ENCODE data around the gene PTPRD.

Gene PTPRD

GRCh38 chr9:9743822-9744221, 869.0 kb downstream of the PTPRD start:
- H3K27me3 ChIP-seq (ENCODE audit: low read length): no peaks in the 10 kb centered on the region
- no peaks in the 10 kb centered on the region for H4K20me1 ChIP-seq (ENCODE audit: low read depth, low read length)
- H3K4me2 ChIP-seq (ENCODE audit: low read depth, low read length, poor library complexity, severe bottlenecking): no peak overlapping the region
- no peaks in the 10 kb centered on the region for H3K9me2 ChIP-seq (replicated peaks; ENCODE audit: insufficient read depth, low read length)
- no peaks in the 10 kb centered on the region for H3K9me3 ChIP-seq (ENCODE audit: insufficient read depth, low read length)
- no peaks in the 10 kb centered on the region for H3F3A ChIP-seq (ENCODE audit: insufficient read depth)
- H2AFZ ChIP-seq (ENCODE audit: low read depth, low read length, severe bottlenecking): no peak overlapping the region
- no peak overlapping the region for H3K9ac ChIP-seq (ENCODE audit: low read length)
- H3K79me2 ChIP-seq (ENCODE audit: insufficient read depth, low read length): no peaks in the 10 kb centered on the region
- H3K27ac ChIP-seq (ENCODE audit: low read depth, low read length): no peak overlapping the region
- H3K36me3 ChIP-seq (ENCODE audit: low read length): no peaks in the 10 kb centered on the region
- no peak overlapping the region for H3K4me3 ChIP-seq (ENCODE audit: insufficient read depth, low read length, poor library complexity, severe bottlenecking)
- TF ChIP-seq CTCF (IDR thresholded peaks at IDR 0.05; ENCODE audit: insufficient read depth, low read length, poor library complexity, severe bottlenecking): no peak
- TF ChIP-seq EZH2phosphoT487 (conservative IDR thresholded peaks at IDR 0.05; ENCODE audit: low read length): no peak

DNA sequence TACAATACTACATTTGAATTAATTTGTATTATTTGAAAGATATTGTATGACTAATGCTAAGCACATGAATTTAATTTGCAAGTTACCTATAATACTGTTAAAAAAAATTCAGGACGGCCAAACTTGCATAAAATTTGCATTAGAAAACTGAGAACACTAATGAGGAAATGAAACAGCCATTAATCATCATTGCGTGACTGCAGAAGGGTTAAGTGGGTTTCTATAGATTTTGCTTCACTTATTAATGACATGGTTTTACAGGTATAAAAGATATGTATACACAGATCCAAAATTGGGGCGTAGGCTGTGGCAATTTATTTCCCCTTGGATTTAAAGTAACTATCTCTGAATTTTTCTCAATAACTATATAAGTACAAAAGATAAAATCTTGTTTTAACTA, 882.6 kb downstream of the PTPRD start:
- H4K20me1 ChIP-seq (ENCODE audit: low read depth, low read length): no peaks in the 10 kb centered on the region
- no peak overlapping the region for H3K4me3 ChIP-seq (ENCODE audit: insufficient read depth, low read length, poor library complexity, severe bottlenecking)
- H3F3A ChIP-seq (ENCODE audit: insufficient read depth): no peaks in the 10 kb centered on the region
- H3K27me3 ChIP-seq (ENCODE audit: low read length): no peaks in the 10 kb centered on the region
- H3K9me3 ChIP-seq (ENCODE audit: insufficient read depth, low read length): no peaks in the 10 kb centered on the region
- no peaks in the 10 kb centered on the region for H3K79me2 ChIP-seq (ENCODE audit: insufficient read depth, low read length)
- no peak overlapping the region for H3K4me2 ChIP-seq (ENCODE audit: low read depth, low read length, poor library complexity, severe bottlenecking)
- no peak overlapping the region for H3K9ac ChIP-seq (ENCODE audit: low read length)
- no peak overlapping the region for H3K27ac ChIP-seq (ENCODE audit: low read depth, low read length)
- no peaks in the 10 kb centered on the region for H3K36me3 ChIP-seq (ENCODE audit: low read length)
- H3K9me2 ChIP-seq (replicated peaks; ENCODE audit: insufficient read depth, low read length): no peaks in the 10 kb centered on the region
- TF ChIP-seq EZH2phosphoT487 (conservative IDR thresholded peaks at IDR 0.05; ENCODE audit: low read length) (no peak), CTCF (IDR thresholded peaks at IDR 0.05; ENCODE audit: insufficient read depth, low read length, poor library complexity, severe bottlenecking) (no peak)
- H2AFZ ChIP-seq (ENCODE audit: low read depth, low read length, severe bottlenecking): no peak overlapping the region

GRCh38 chr9:9729082-9729481, 883.7 kb downstream of the PTPRD start:
- TF ChIP-seq CTCF (IDR thresholded peaks at IDR 0.05; ENCODE audit: insufficient read depth, low read length, poor library complexity, severe bottlenecking) (no peak), EZH2phosphoT487 (conservative IDR thresholded peaks at IDR 0.05; ENCODE audit: low read length) (no peak)
- Histone ChIP-seq H4K20me1 (ENCODE audit: low read depth, low read length) (no peaks in the 10 kb centered on the region), H3F3A (ENCODE audit: insufficient read depth) (no peaks in the 10 kb centered on the region), H2AFZ (ENCODE audit: low read depth, low read length, severe bottlenecking) (no peak overlapping the region), H3K9me3 (ENCODE audit: insufficient read depth, low read length) (no peaks in the 10 kb centered on the region), H3K9ac (ENCODE audit: low read length) (no peak overlapping the region), H3K9me2 (replicated peaks; ENCODE audit: insufficient read depth, low read length) (no peaks in the 10 kb centered on the region), H3K36me3 (ENCODE audit: low read length) (no peaks in the 10 kb centered on the region), H3K27ac (ENCODE audit: low read depth, low read length) (no peak overlapping the region), H3K4me3 (ENCODE audit: insufficient read depth, low read length, poor library complexity, severe bottlenecking) (no peak overlapping the region), H3K27me3 (ENCODE audit: low read length) (no peaks in the 10 kb centered on the region), H3K79me2 (ENCODE audit: insufficient read depth, low read length) (no peaks in the 10 kb centered on the region), H3K4me2 (ENCODE audit: low read depth, low read length, poor library complexity, severe bottlenecking) (no peak overlapping the region)
